ENCODE results near the gene S100A13. TPM values are rescaled to one million over a fixed set of nuclear protein-coding genes. Genes with fewer than 3 reads are reported as not detected.
"Not testable (repeated sequence)": the region's sequence is repeated elsewhere in the genome, so short reads cannot be mapped to it uniquely, and the experiment has no call there.

Gene S100A13
- 126 and 128 TPM in 2 replicates for total RNA-seq
- long read RNA-seq, partial matches to known transcripts = 27 of 30 reads
- long read RNA-seq, other reads (novel, unspliced or antisense) = 0 of 30 reads

- Mint-ChIP-seq H3K9me3 (ENCODE audit: unreplicated experiment) (no peaks in the 10 kb centered on the region), H3K27ac (ENCODE audit: unreplicated experiment) (peak within 1 kb of the TSS; percentile 98), H3K4me3 (ENCODE audit: unreplicated experiment) (peak within 1 kb of the TSS; percentile 87), H3K36me3 (ENCODE audit: unreplicated experiment) (peaks cover 15% of the 10 kb centered on the region), H3K4me1 (ENCODE audit: unreplicated experiment) (peaks cover 79% of the 10 kb centered on the region), H3K27me3 (ENCODE audit: unreplicated experiment) (no peaks in the 10 kb centered on the region)
- TF ChIP-seq, protein P1, sequence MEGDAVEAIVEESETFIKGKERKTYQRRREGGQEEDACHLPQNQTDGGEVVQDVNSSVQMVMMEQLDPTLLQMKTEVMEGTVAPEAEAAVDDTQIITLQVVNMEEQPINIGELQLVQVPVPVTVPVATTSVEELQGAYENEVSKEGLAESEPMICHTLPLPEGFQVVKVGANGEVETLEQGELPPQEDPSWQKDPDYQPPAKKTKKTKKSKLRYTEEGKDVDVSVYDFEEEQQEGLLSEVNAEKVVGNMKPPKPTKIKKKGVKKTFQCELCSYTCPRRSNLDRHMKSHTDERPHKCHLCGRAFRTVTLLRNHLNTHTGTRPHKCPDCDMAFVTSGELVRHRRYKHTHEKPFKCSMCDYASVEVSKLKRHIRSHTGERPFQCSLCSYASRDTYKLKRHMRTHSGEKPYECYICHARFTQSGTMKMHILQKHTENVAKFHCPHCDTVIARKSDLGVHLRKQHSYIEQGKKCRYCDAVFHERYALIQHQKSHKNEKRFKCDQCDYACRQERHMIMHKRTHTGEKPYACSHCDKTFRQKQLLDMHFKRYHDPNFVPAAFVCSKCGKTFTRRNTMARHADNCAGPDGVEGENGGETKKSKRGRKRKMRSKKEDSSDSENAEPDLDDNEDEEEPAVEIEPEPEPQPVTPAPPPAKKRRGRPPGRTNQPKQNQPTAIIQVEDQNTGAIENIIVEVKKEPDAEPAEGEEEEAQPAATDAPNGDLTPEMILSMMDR (IDR thresholded peaks at IDR 0.05) = peak; percentile 82
- peak; percentile 94 for DNase-seq (ENCODE audit: extremely low spot score, unreplicated experiment)
These were observed at the start of gene S100A13 for GRCh38 chr1:153626904-153627714. S100A13 (minus strand) TSS chr1:153627505; CDS start chr1:153626472, 1,033 bp downstream.

GRCh38 chr1:153673511-153673910 is 46.2 kb upstream of the S100A13 start:
- H3K27me3 Mint-ChIP-seq (ENCODE audit: unreplicated experiment) = peaks cover 11% of the 10 kb centered on the region
- no peaks in the 10 kb centered on the region for H3K9me3 Mint-ChIP-seq (ENCODE audit: unreplicated experiment)
- no peak overlapping the region for H3K27ac Mint-ChIP-seq (ENCODE audit: unreplicated experiment)
- no peak for DNase-seq (ENCODE audit: extremely low spot score, unreplicated experiment)
- H3K4me3 Mint-ChIP-seq (ENCODE audit: unreplicated experiment) = peak overlapping the region; percentile 8
- TF ChIP-seq, protein P1 (IDR thresholded peaks at IDR 0.05) = no peak
- H3K36me3 Mint-ChIP-seq (ENCODE audit: unreplicated experiment) = no peaks in the 10 kb centered on the region
- peaks cover 26% of the 10 kb centered on the region for H3K4me1 Mint-ChIP-seq (ENCODE audit: unreplicated experiment)

GRCh38 chr1:153671628-153672353 is 44.5 kb upstream of the S100A13 start:
- H3K4me1 Mint-ChIP-seq (ENCODE audit: unreplicated experiment) = peaks cover 18% of the 10 kb centered on the region
- TF ChIP-seq, protein P1 (IDR thresholded peaks at IDR 0.05) = peak; percentile 39

GRCh38 chr1:153670859-153671627 is 43.7 kb upstream of the S100A13 start, which contains the start of gene ILF2:
ILF2 (minus strand) TSS chr1:153670993; CDS start chr1:153670922, 71 bp downstream.
- Mint-ChIP-seq H3K27ac (ENCODE audit: unreplicated experiment) (no peak within 1 kb of the TSS), H3K4me1 (ENCODE audit: unreplicated experiment) (peaks cover 18% of the 10 kb centered on the region), H3K27me3 (ENCODE audit: unreplicated experiment) (no peaks in the 10 kb centered on the region), H3K36me3 (ENCODE audit: unreplicated experiment) (peaks cover 17% of the 10 kb centered on the region), H3K9me3 (ENCODE audit: unreplicated experiment) (no peaks in the 10 kb centered on the region), H3K4me3 (ENCODE audit: unreplicated experiment) (no peak within 1 kb of the TSS)
- DNase-seq (ENCODE audit: extremely low spot score, unreplicated experiment) = peak; percentile 98
- TF ChIP-seq, protein P1 (IDR thresholded peaks at IDR 0.05) = peak; percentile 33

More at GRCh38 chr1:153671628-153672353, 44.5 kb upstream of the S100A13 start:
- DNase-seq (ENCODE audit: extremely low spot score, unreplicated experiment); H3K4me3 Mint-ChIP-seq (ENCODE audit: unreplicated experiment); H3K27ac Mint-ChIP-seq (ENCODE audit: unreplicated experiment); H3K9me3 Mint-ChIP-seq (ENCODE audit: unreplicated experiment); H3K27me3 Mint-ChIP-seq (ENCODE audit: unreplicated experiment): not testable (repeated sequence)
- H3K36me3 Mint-ChIP-seq (ENCODE audit: unreplicated experiment) = peaks cover 14% of the 10 kb centered on the region

Measured in osteocyte (in vitro differentiated cells).